K562 (cell line): Measurements from ENCODE around the gene CCL15. TPM values are rescaled to one million over a fixed set of nuclear protein-coding genes. Genes with fewer than 3 reads are reported as not detected.
A peak's percentile ranks its signal among the peaks of the same experiment; 100 is the strongest.

Experiments used
- ATAC-seq: fragments of 200-7000 bp; cut with Tn5 transposase; 3 replicates; pipeline ENCODE4 v1.9.1; 2020; ENCODE audit warnings: moderate library complexity
- BruUV-seq: library from RNA; stranded (reverse); fragments of 400-500 nt; replicated peaks from 2 replicates; lab custom pipeline; 2021; lab: Mats Ljungman, UMichigan
- CTCF ChIA-PET: fragments of 300-600 bp; formaldehyde crosslinking; extraction: SDS; loops from one replicate; lab custom pipeline; 2021; ENCODE audit warnings: low intra/inter-chr PET ratio; lab: Yijun Ruan, JAX
- POLR2A ChIA-PET: fragments of 300-600, 350-650 bp; sonication (Branson Sonifier 250); formaldehyde crosslinking; extraction: SDS; loops from one replicate; lab custom pipeline; 2021; ENCODE audit warnings: antibody characterized with exemption, inconsistent platforms; lab: Yijun Ruan, JAX
- DNase-seq, 4 experiments: peaks; one replicate each; pipeline versions ENCODE4 v3.0.0 to v3.0.0-alpha.2; 2011 to 2018; ENCODE audit warnings: low spot score in 3 of 4, mixed read lengths in 3 of 4; ENCODE audit errors: extremely low read depth in 1 of 4
- FAIRE-seq: peaks from 2 replicates; lab custom pipeline; 2011; peaks lifted over from hg19 to GRCh38; lab: Jason Lieb, UNC
- H2AFZ ChIP-seq: 2 replicates; pipeline ENCODE4 v1.6.0; 2011; ENCODE audit warnings: low read depth, low read length, control low read depth, inconsistent platforms
- H3K27ac ChIP-seq: fragments of 200-600 bp; 3 replicates; pipeline ENCODE4 v1.8.0; 2011; ENCODE audit warnings: low read depth, mild to moderate bottlenecking, control low read depth, inconsistent platforms, low read length, moderate library complexity, mixed read lengths; ENCODE audit errors: extremely low read depth
- H3K27me3 ChIP-seq, 2 experiments: fragments of 300-600 bp in 1 of 2; 2 replicates in 1 of 2; 3 replicates in 1 of 2; pipeline versions ENCODE4 v1.6.0 to v1.8.0; 2011; ENCODE audit warnings: inconsistent platforms in 2 of 2, low read length in 2 of 2, mild to moderate bottlenecking in 1 of 2, mixed read lengths in 1 of 2, moderate library complexity in 1 of 2; ENCODE audit not compliant: control insufficient read depth in 2 of 2, insufficient read depth in 2 of 2
- H3K36me3 ChIP-seq: fragments of 300-600 bp; 3 replicates; pipeline ENCODE4 v1.8.0; 2011; ENCODE audit warnings: mild to moderate bottlenecking, low read length, inconsistent platforms; ENCODE audit not compliant: control insufficient read depth, insufficient read depth
- H3K4me1 ChIP-seq, 2 experiments: fragments of 200-600 bp in 1 of 2; replicated peaks in 1 of 2; 2 replicates in 1 of 2; 3 replicates in 1 of 2; pipeline versions ENCODE4 v1.5.1 to v1.8.0; 2011; ENCODE audit warnings: inconsistent platforms in 2 of 2, low read length in 2 of 2, mild to moderate bottlenecking in 1 of 2, mixed read lengths in 1 of 2, moderate library complexity in 1 of 2; ENCODE audit not compliant: control insufficient read depth in 2 of 2, insufficient read depth in 2 of 2
- H3K4me2 ChIP-seq: 2 replicates; pipeline ENCODE4 v1.6.1; 2011; ENCODE audit warnings: low read length, control low read depth, inconsistent platforms, mixed read lengths; ENCODE audit not compliant: insufficient read depth
- H3K4me3 ChIP-seq: fragments of 200-600 bp; sonication (generic), shearing (Covaris generic); 2 replicates; pipeline ENCODE4 v1.5.1; 2016; ENCODE audit warnings: control low read depth, inconsistent platforms
- H3K79me2 ChIP-seq: fragments of 200-600 bp; 3 replicates; pipeline ENCODE4 v1.8.0; 2011; ENCODE audit warnings: low read length, inconsistent platforms; ENCODE audit not compliant: control insufficient read depth, insufficient read depth
- H3K9ac ChIP-seq, 2 experiments: 2 replicates each; pipeline versions ENCODE4 v1.6.0 to v1.6.1; 2011; ENCODE audit warnings: low read depth in 2 of 2, low read length in 2 of 2, control low read depth in 1 of 2, inconsistent platforms in 1 of 2, mild to moderate bottlenecking in 1 of 2, mixed read lengths in 1 of 2; ENCODE audit not compliant: insufficient read depth in 1 of 2
- H3K9me1 ChIP-seq: one replicate; pipeline ENCODE4 v1.6.0; 2011; ENCODE audit warnings: inconsistent platforms, mild to moderate bottlenecking, low read length, moderate library complexity; ENCODE audit not compliant: control insufficient read depth, insufficient read depth
- H3K9me3 ChIP-seq: replicated peaks from 2 replicates; pipeline ENCODE4 v1.5.1; 2011; ENCODE audit warnings: low read depth, low read length, inconsistent platforms; ENCODE audit not compliant: control insufficient read depth, insufficient read depth
- H4K20me1 ChIP-seq: replicated peaks from 2 replicates; pipeline ENCODE4 v1.6.1; 2011; ENCODE audit warnings: low read length, inconsistent platforms, mixed read lengths; ENCODE audit not compliant: control insufficient read depth, insufficient read depth
- ARID3B ChIP-seq: fragments of 250-450 bp; sonication (Bioruptor Pico); IDR thresholded peaks from 2 replicates; pipeline ENCODE4 v1.4.0; 2020; ENCODE audit warnings: borderline replicate concordance
- BRD4 ChIP-seq: fragments of 200-600 bp; sonication (generic); IDR thresholded peaks from 2 replicates; pipeline ENCODE4 v1.6.1; 2017; ENCODE audit warnings: inconsistent platforms
- JUND ChIP-seq, 2 experiments: IDR thresholded peaks; 2 replicates in 1 of 2; 3 replicates in 1 of 2; pipeline ENCODE4 v1.6.1; 2011; ENCODE audit warnings: borderline replicate concordance in 2 of 2, low read depth in 2 of 2, low read length in 2 of 2, improper control_type of control experiment in 1 of 2, missing biosample characterization in 1 of 2, missing genetic modification characterization in 1 of 2, missing genetic modification reagents in 1 of 2
- MAFK ChIP-seq: IDR thresholded peaks from 2 replicates; pipeline ENCODE4 v1.6.1; 2011; ENCODE audit warnings: low read length, improper control_type of control experiment
- MEIS2 ChIP-seq: fragments of 450-650 bp; IDR thresholded peaks from 2 replicates; pipeline ENCODE4 v1.6.1; 2014; ENCODE audit warnings: mild to moderate bottlenecking; ENCODE audit not compliant: partially characterized antibody
- MXI1 ChIP-seq: IDR thresholded peaks from 2 replicates; pipeline ENCODE4 v1.6.1; 2011; ENCODE audit warnings: low read depth, mild to moderate bottlenecking, improper control_type of control experiment, low read length
- PBX2 ChIP-seq, 2 experiments: IDR thresholded peaks in 1 of 2; conservative IDR thresholded peaks in 1 of 2; 2 replicates each; pipeline ENCODE4 v1.6.1; 2016; ENCODE audit warnings: low read depth in 2 of 2, mild to moderate bottlenecking in 1 of 2, missing compliant biosample characterization in 1 of 2, missing genetic modification characterization in 1 of 2, moderate library complexity in 1 of 2
- SPI1 ChIP-seq: IDR thresholded peaks from 2 replicates; pipeline ENCODE4 v1.6.1; 2011; ENCODE audit warnings: low read depth, low read length, control low read depth, borderline replicate concordance
- ZNF384 ChIP-seq: IDR thresholded peaks from 2 replicates; pipeline ENCODE4 v1.6.1; 2012; ENCODE audit warnings: low read depth, low read length, improper control_type of control experiment
- WGBS: fragments of 100-300 bp; shearing (Covaris generic); methylation state at CpG from one replicate; pipeline ENCODE4 v1.1.6; 2016; ENCODE audit warnings: low coverage, mixed read lengths; ENCODE audit not compliant: insufficient coverage; ENCODE audit errors: missing lambda C conversion rate; 5-methylcytosine and 5-hydroxymethylcytosine counted together
- in situ Hi-C: fragments of 300-500 bp; cut with MboI; formaldehyde crosslinking; loops from 4 replicates; pipeline ENCODE4 v1.15.0; 2018; ENCODE audit warnings: inconsistent platforms, mixed read lengths
- intact Hi-C: fragments of 100-400 bp; cut with micrococcal nuclease; formaldehyde crosslinking; loops from 2 replicates; pipeline ENCODE4 v1.14.2; 2022
- polyA plus RNA-seq, 8 experiments: library from polyadenylated mRNA; depleted of rRNA in 4 of 8; stranded (reverse) in 5 of 8; unstranded in 3 of 8; fragments of >200 nt; fragmentation: Nextera tagmentation in 2 of 8; fragmentation: Illumina TruSeq in 1 of 8; extraction: Ambion mirVana in 2 of 8; extraction: Trizol in 1 of 8; gene quantifications; 2 replicates each; pipeline versions ENCODE4 v1.2.1 to v1.2.3, GENCODE V29; 2011 to 2014; ENCODE audit warnings: inconsistent platforms in 1 of 8, missing spikeins in 1 of 8
- total RNA-seq, 7 experiments: library from RNA; depleted of rRNA in 6 of 7; stranded (reverse); fragments of >200 nt in 6 of 7; fragmentation: Illumina TruSeq in 2 of 7; extraction: Trizol in 2 of 7; gene quantifications; 2 replicates each; pipeline versions ENCODE4 v1.2.1 to v1.2.3, GENCODE V29; 2011 to 2021; ENCODE audit warnings: low replicate concordance in 1 of 7

Gene CCL15
- total and polyA plus RNA-seq, 9 of the 15 experiments (the other 6 are each of a cell fraction or from before 2014, with no cell fraction given), result not detected

DNA sequence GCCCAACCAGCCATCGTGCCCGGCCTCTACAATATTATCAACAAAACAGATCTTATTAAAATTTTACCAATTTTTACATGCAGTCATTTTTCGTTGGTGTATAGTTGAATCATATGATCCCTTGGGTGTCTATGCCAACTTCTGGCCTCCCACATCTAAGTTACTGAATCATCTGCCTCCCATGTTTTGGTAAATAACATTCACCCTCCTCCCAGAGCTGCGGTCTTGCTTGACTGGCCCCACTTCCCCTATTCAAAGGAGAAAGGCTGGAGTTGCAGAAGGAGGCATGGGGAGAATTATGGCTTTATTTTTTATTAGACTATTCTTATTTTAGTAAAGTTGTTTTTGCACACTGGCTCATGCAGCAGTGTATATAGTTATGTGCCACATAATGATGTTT, 34.9 kb upstream of the CCL15 start:
- 0% methylated on average over 4 of the region's 4 CpGs for WGBS

GRCh38 chr17:36034127-36034526, 32.8 kb upstream of the CCL15 start:
- WGBS, result 0% methylated on average over 3 of the region's 3 CpGs
- intact Hi-C loops (no loop called here), in situ Hi-C loops (no loop called here)
- no peaks in the 10 kb centered on the region; a peak in 2 of 5 replicates for H3K27me3 ChIP-seq
- H3K9ac ChIP-seq, result no peak overlapping the region
- H3K36me3 ChIP-seq, result no peaks in the 10 kb centered on the region
- no peaks in the 10 kb centered on the region for H4K20me1 ChIP-seq
- ChIA-PET CTCF (no interaction called here), POLR2A (no interaction called here)
- TF ChIP-seq ZNF384, result no peak
- TF ChIP-seq BRD4, result no peak
- TF ChIP-seq PBX2 (CRISPR knock-in tag; IDR thresholded peaks at IDR 0.05; ENCODE audit: low read depth), result no peak
- TF ChIP-seq PBX2 (tag; conservative IDR thresholded peaks at IDR 0.05; ENCODE audit: low read depth), result peak; percentile 68
- TF ChIP-seq ARID3B (CRISPR knock-in tag), result no peak
- TF ChIP-seq JUND (IDR thresholded peaks at IDR 0.05; ENCODE audit: borderline replicate concordance, low read depth, low read length), result no peak
- no peak for TF ChIP-seq JUND (tag; IDR thresholded peaks at IDR 0.05; ENCODE audit: borderline replicate concordance, low read depth, low read length)
- TF ChIP-seq MEIS2, result peak; percentile 66
- no peak for TF ChIP-seq MXI1
- H3K9me1 ChIP-seq, result no peaks in the 10 kb centered on the region
- no peaks in the 10 kb centered on the region for H3K9me3 ChIP-seq
- H3K79me2 ChIP-seq, result no peaks in the 10 kb centered on the region
- no peak overlapping the region for H3K4me3 ChIP-seq
- no peak overlapping the region for H3K27ac ChIP-seq
- no peak overlapping the region for H2AFZ ChIP-seq
- ATAC-seq, result no peak
- BruUV-seq, result no TSS peak
- FAIRE-seq, result no peak
- H3K4me2 ChIP-seq, result no peak overlapping the region
- no peak for DNase-seq
- no peaks in the 10 kb centered on the region for H3K4me1 ChIP-seq

More for the DNA sequence above, 34.9 kb upstream of the CCL15 start:
- no peak overlapping the region for H3K4me3 ChIP-seq
- no peaks in the 10 kb centered on the region for H4K20me1 ChIP-seq
- FAIRE-seq, result no peak
- no peaks in the 10 kb centered on the region for H3K79me2 ChIP-seq
- no peak overlapping the region for H3K4me2 ChIP-seq
- DNase-seq, result no peak
- H2AFZ ChIP-seq, result no peak overlapping the region
- in situ Hi-C loops, result no loop called here
- ChIA-PET CTCF (no interaction called here), POLR2A (no interaction called here)
- intact Hi-C loops, result no loop called here
- TF ChIP-seq MAFK, result no peak
- TF ChIP-seq SPI1, result peak; percentile 47; the same call in 1 of the 2 replicates
- no peak overlapping the region for H3K9ac ChIP-seq
- H3K9me3 ChIP-seq, result no peaks in the 10 kb centered on the region
- H3K27me3 ChIP-seq, result peaks cover 0 to 7% of the 10 kb centered on the region in 2 experiments; a peak in 1 of 5 replicates
- H3K9me1 ChIP-seq, result no peaks in the 10 kb centered on the region
- H3K36me3 ChIP-seq, result no peaks in the 10 kb centered on the region
- no peak for ATAC-seq
- BruUV-seq, result no TSS peak
- H3K27ac ChIP-seq, result no peak overlapping the region
- H3K4me1 ChIP-seq, result no peaks in the 10 kb centered on the region
